ENCODE results near the gene RNPEPL1. TPM values are rescaled to one million over a fixed set of nuclear protein-coding genes. Genes with fewer than 3 reads are reported as not detected.

The RNPEPL1 gene
- total and polyA plus RNA-seq, 10 of the 15 experiments (the other 5 are each of a cell fraction or from before 2014, with no cell fraction given): 0.24 to 49.5 (median 6.8) TPM

DNA sequence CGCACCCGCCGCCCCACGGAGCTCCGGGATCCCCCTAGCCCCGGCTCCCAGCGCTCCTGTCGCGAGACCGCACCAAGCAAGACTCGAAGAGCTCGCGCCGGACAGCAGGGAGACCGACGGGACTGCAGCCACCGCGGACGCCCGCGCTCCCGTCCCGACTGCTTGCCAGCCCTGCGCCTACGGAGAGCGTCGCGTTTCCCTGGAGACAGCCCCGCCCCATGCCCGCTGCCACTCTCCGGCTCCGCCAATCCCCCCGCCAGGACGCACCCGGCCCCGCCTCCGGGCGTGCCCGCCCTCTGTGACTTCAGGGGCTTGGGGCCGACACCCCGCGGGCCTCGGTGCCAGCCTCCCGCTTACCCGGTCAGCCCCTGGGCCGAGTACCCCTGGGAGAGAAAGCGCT lies 10.5 kb upstream of the RNPEPL1 start, which contains the start of gene ANKMY1 (continued):
- TF ChIP-seq, protein P1, sequence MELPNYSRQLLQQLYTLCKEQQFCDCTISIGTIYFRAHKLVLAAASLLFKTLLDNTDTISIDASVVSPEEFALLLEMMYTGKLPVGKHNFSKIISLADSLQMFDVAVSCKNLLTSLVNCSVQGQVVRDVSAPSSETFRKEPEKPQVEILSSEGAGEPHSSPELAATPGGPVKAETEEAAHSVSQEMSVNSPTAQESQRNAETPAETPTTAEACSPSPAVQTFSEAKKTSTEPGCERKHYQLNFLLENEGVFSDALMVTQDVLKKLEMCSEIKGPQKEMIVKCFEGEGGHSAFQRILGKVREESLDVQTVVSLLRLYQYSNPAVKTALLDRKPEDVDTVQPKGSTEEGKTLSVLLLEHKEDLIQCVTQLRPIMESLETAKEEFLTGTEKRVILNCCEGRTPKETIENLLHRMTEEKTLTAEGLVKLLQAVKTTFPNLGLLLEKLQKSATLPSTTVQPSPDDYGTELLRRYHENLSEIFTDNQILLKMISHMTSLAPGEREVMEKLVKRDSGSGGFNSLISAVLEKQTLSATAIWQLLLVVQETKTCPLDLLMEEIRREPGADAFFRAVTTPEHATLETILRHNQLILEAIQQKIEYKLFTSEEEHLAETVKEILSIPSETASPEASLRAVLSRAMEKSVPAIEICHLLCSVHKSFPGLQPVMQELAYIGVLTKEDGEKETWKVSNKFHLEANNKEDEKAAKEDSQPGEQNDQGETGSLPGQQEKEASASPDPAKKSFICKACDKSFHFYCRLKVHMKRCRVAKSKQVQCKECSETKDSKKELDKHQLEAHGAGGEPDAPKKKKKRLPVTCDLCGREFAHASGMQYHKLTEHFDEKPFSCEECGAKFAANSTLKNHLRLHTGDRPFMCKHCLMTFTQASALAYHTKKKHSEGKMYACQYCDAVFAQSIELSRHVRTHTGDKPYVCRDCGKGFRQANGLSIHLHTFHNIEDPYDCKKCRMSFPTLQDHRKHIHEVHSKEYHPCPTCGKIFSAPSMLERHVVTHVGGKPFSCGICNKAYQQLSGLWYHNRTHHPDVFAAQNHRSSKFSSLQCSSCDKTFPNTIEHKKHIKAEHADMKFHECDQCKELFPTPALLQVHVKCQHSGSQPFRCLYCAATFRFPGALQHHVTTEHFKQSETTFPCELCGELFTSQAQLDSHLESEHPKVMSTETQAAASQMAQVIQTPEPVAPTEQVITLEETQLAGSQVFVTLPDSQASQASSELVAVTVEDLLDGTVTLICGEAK (IDR thresholded peaks at IDR 0.05; ENCODE audit: borderline replicate concordance): no peak
- TF ChIP-seq SMAD1 (IDR thresholded peaks at IDR 0.05; ENCODE audit: low read depth, partially characterized antibody) (no peak), CHD2 (IDR thresholded peaks at IDR 0.05; ENCODE audit: borderline replicate concordance, low read depth, low read length) (no peak), TCF3 (IDR thresholded peaks at IDR 0.05; ENCODE audit: borderline replicate concordance, insufficient read depth, low read depth, low read length) (no peak), NFYB (IDR thresholded peaks at IDR 0.05; ENCODE audit: insufficient read depth, low read depth, low read length) (0 out of 2 replicates have a peak, but pooled peaks have one; percentile 27), ZNF24 (IDR thresholded peaks at IDR 0.05) (no peak), IKZF2 (IDR thresholded peaks at IDR 0.05) (no peak), MXI1 (IDR thresholded peaks at IDR 0.05; ENCODE audit: low read depth, low read length) (0 out of 2 replicates have a peak, but pooled peaks have one; percentile 77), BHLHE40 (IDR thresholded peaks at IDR 0.05; ENCODE audit: borderline replicate concordance in 1 of 2, low read depth in 2 of 2, low read length in 1 of 2) (no peak), TAF1 (IDR thresholded peaks at IDR 0.05; ENCODE audit: borderline replicate concordance, low read depth, low read length) (no peak), ETV6 (conservative IDR thresholded peaks at IDR 0.05 in 1 of 2, IDR thresholded peaks at IDR 0.05 in 1 of 2; ENCODE audit: borderline replicate concordance in 1 of 2, low read depth in 1 of 2) (no peak)
- TF ChIP-seq, protein P2, sequence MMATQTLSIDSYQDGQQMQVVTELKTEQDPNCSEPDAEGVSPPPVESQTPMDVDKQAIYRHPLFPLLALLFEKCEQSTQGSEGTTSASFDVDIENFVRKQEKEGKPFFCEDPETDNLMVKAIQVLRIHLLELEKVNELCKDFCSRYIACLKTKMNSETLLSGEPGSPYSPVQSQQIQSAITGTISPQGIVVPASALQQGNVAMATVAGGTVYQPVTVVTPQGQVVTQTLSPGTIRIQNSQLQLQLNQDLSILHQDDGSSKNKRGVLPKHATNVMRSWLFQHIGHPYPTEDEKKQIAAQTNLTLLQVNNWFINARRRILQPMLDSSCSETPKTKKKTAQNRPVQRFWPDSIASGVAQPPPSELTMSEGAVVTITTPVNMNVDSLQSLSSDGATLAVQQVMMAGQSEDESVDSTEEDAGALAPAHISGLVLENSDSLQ (IDR thresholded peaks at IDR 0.05): peak; percentile 97
- TF ChIP-seq, protein P3, sequence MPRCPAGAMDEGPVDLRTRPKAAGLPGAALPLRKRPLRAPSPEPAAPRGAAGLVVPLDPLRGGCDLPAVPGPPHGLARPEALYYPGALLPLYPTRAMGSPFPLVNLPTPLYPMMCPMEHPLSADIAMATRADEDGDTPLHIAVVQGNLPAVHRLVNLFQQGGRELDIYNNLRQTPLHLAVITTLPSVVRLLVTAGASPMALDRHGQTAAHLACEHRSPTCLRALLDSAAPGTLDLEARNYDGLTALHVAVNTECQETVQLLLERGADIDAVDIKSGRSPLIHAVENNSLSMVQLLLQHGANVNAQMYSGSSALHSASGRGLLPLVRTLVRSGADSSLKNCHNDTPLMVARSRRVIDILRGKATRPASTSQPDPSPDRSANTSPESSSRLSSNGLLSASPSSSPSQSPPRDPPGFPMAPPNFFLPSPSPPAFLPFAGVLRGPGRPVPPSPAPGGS (IDR thresholded peaks at IDR 0.05; ENCODE audit: borderline replicate concordance, insufficient read depth, low read depth, low read length, poor library complexity, severe bottlenecking): no peak
- TF ChIP-seq, protein P4, sequence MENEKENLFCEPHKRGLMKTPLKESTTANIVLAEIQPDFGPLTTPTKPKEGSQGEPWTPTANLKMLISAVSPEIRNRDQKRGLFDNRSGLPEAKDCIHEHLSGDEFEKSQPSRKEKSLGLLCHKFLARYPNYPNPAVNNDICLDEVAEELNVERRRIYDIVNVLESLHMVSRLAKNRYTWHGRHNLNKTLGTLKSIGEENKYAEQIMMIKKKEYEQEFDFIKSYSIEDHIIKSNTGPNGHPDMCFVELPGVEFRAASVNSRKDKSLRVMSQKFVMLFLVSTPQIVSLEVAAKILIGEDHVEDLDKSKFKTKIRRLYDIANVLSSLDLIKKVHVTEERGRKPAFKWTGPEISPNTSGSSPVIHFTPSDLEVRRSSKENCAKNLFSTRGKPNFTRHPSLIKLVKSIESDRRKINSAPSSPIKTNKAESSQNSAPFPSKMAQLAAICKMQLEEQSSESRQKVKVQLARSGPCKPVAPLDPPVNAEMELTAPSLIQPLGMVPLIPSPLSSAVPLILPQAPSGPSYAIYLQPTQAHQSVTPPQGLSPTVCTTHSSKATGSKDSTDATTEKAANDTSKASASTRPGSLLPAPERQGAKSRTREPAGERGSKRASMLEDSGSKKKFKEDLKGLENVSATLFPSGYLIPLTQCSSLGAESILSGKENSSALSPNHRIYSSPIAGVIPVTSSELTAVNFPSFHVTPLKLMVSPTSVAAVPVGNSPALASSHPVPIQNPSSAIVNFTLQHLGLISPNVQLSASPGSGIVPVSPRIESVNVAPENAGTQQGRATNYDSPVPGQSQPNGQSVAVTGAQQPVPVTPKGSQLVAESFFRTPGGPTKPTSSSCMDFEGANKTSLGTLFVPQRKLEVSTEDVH (IDR thresholded peaks at IDR 0.05; ENCODE audit: low read depth, partially characterized antibody): no peak
- TF ChIP-seq, protein P5, sequence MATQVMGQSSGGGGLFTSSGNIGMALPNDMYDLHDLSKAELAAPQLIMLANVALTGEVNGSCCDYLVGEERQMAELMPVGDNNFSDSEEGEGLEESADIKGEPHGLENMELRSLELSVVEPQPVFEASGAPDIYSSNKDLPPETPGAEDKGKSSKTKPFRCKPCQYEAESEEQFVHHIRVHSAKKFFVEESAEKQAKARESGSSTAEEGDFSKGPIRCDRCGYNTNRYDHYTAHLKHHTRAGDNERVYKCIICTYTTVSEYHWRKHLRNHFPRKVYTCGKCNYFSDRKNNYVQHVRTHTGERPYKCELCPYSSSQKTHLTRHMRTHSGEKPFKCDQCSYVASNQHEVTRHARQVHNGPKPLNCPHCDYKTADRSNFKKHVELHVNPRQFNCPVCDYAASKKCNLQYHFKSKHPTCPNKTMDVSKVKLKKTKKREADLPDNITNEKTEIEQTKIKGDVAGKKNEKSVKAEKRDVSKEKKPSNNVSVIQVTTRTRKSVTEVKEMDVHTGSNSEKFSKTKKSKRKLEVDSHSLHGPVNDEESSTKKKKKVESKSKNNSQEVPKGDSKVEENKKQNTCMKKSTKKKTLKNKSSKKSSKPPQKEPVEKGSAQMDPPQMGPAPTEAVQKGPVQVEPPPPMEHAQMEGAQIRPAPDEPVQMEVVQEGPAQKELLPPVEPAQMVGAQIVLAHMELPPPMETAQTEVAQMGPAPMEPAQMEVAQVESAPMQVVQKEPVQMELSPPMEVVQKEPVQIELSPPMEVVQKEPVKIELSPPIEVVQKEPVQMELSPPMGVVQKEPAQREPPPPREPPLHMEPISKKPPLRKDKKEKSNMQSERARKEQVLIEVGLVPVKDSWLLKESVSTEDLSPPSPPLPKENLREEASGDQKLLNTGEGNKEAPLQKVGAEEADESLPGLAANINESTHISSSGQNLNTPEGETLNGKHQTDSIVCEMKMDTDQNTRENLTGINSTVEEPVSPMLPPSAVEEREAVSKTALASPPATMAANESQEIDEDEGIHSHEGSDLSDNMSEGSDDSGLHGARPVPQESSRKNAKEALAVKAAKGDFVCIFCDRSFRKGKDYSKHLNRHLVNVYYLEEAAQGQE (IDR thresholded peaks at IDR 0.05; ENCODE audit: low read depth, low read length): no peak

All from GM12878 (cell line).